Natural killer cell (primary cell): ENCODE results near the gene ZFYVE21. TPM values are rescaled to one million over a fixed set of nuclear protein-coding genes. Genes with fewer than 3 reads are reported as not detected.

ENCODE experiments used
- ATAC-seq, 3 donors: fragments of 150-1000 bp in 2 of 3; fragments of 200-7000 bp in 1 of 3; cut with Tn5 transposase; 1 replicate in 1 of 3; 2 replicates in 2 of 3; pipeline ENCODE4 v1.10.0; 2021; ENCODE audit warnings: mild to moderate bottlenecking in 2 of 3, moderate library complexity in 2 of 3
- DNase-seq, 2 donors: peaks; one replicate each; pipeline versions ENCODE4 v3.0.0 to v3.0.0-alpha.2; 2013 to 2021; ENCODE audit warnings: mixed read lengths in 1 of 2
- H3K27ac ChIP-seq: one replicate; pipeline ENCODE4 v1.5.1; 2013; ENCODE audit warnings: mild to moderate bottlenecking, low read length
- H3K27me3 ChIP-seq: one replicate; pipeline ENCODE4 v1.6.1; 2013; ENCODE audit warnings: low read length; ENCODE audit not compliant: control insufficient read depth, insufficient read depth
- H3K36me3 ChIP-seq: one replicate; pipeline ENCODE4 v1.6.1; 2013; ENCODE audit warnings: low read length; ENCODE audit not compliant: control insufficient read depth, insufficient read depth
- H3K4me1 ChIP-seq: one replicate; pipeline ENCODE4 v1.6.1; 2013; ENCODE audit warnings: low read length; ENCODE audit not compliant: control insufficient read depth, insufficient read depth
- H3K4me3 ChIP-seq: one replicate; pipeline ENCODE4 v1.5.1; 2013; ENCODE audit warnings: low read length
- H3K9me3 ChIP-seq: one replicate; pipeline ENCODE4 v1.6.1; 2013; ENCODE audit warnings: low read length; ENCODE audit not compliant: control insufficient read depth, insufficient read depth
- H3K27ac Mint-ChIP-seq, 2 donors: one replicate each; pipeline ENCODE4 v1.8.0; 2022; ENCODE audit warnings: mild to moderate bottlenecking in 2 of 2, mixed read lengths in 2 of 2, moderate library complexity in 1 of 2
- H3K27me3 Mint-ChIP-seq, 2 donors: one replicate each; pipeline ENCODE4 v1.8.0; 2022; ENCODE audit warnings: low read depth in 2 of 2, mixed read lengths in 2 of 2
- H3K36me3 Mint-ChIP-seq: one replicate; pipeline ENCODE4 v1.8.0; 2022; ENCODE audit warnings: mixed read lengths
- H3K4me1 Mint-ChIP-seq, 2 donors: one replicate each; pipeline ENCODE4 v1.8.0; 2022; ENCODE audit warnings: mixed read lengths in 2 of 2
- H3K4me3 Mint-ChIP-seq: one replicate; pipeline ENCODE4 v1.8.0; 2022; ENCODE audit warnings: mild to moderate bottlenecking, moderate library complexity, mixed read lengths
- H3K9me3 Mint-ChIP-seq, 2 donors: one replicate each; pipeline ENCODE4 v1.8.0; 2022; ENCODE audit warnings: mixed read lengths in 2 of 2
- WGBS: methylation state at CpG from one replicate; pipeline ENCODE4 v1.1.7; 2013; ENCODE audit warnings: missing lambda C conversion rate; ENCODE audit not compliant: insufficient coverage; 5-methylcytosine and 5-hydroxymethylcytosine counted together
- intact Hi-C: fragments of 100-400 bp; cut with micrococcal nuclease; formaldehyde crosslinking; loops from one replicate; pipeline ENCODE4 v1.14.2; 2022
- total RNA-seq, 4 donors: library from RNA; stranded (reverse); fragments of 120-200 nt in 1 of 4; gene quantifications; one replicate each; pipeline versions ENCODE4 v1.2.3 to v1.2.4, GENCODE V29; 2013 to 2022
- TF ChIP-seq, protein P1 (sequence below): fragments of 200-600 bp; IDR thresholded peaks from one replicate; pipeline ENCODE4 v1.8.0; 2022; ENCODE audit warnings: antibody characterized with exemption

ZFYVE21 gene
- total RNA-seq, 3 donors from 2014 or later (not counting 1 experiment from before 2014, with no cell fraction given) = 5.9 to 10.7 (median 8.5) TPM

DNA sequence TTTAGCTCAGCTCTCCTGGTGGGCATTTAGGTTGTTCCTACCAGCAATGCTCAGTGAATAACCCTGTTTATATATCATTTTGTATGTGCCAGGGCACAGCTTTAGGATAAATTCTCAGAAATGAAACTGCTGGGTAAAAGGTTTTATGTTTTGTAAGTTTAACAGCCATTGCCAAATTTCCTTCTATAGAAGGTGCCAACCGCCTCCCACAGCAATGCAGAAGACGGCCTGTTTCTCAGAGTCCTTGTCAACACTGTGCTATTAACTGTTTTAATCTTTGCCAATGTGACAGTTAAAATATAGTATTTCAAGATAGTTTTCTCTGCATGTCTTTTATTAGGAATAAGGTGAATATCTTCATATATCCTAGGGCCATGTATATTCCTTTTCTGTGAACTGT is 66.8 kb downstream of the ZFYVE21 start:
- H3K27me3 Mint-ChIP-seq = no peaks in the 10 kb centered on the region
- Histone ChIP-seq H3K27ac (no peak overlapping the region), H3K9me3 (no peaks in the 10 kb centered on the region), H3K36me3 (peaks cover 6% of the 10 kb centered on the region), H3K4me3 (no peak overlapping the region), H3K27me3 (no peaks in the 10 kb centered on the region), H3K4me1 (no peaks in the 10 kb centered on the region)
- no peaks in the 10 kb centered on the region for H3K4me1 Mint-ChIP-seq
- TF ChIP-seq, protein P1, sequence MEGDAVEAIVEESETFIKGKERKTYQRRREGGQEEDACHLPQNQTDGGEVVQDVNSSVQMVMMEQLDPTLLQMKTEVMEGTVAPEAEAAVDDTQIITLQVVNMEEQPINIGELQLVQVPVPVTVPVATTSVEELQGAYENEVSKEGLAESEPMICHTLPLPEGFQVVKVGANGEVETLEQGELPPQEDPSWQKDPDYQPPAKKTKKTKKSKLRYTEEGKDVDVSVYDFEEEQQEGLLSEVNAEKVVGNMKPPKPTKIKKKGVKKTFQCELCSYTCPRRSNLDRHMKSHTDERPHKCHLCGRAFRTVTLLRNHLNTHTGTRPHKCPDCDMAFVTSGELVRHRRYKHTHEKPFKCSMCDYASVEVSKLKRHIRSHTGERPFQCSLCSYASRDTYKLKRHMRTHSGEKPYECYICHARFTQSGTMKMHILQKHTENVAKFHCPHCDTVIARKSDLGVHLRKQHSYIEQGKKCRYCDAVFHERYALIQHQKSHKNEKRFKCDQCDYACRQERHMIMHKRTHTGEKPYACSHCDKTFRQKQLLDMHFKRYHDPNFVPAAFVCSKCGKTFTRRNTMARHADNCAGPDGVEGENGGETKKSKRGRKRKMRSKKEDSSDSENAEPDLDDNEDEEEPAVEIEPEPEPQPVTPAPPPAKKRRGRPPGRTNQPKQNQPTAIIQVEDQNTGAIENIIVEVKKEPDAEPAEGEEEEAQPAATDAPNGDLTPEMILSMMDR = no peak
- intact Hi-C loops = no loop called here
- H3K27ac Mint-ChIP-seq = no peak overlapping the region
- no peaks in the 10 kb centered on the region for H3K36me3 Mint-ChIP-seq
- WGBS = 51% methylated on average over 2 of the region's 2 CpGs
- no peak overlapping the region for H3K4me3 Mint-ChIP-seq
- H3K9me3 Mint-ChIP-seq = no peaks in the 10 kb centered on the region
- DNase-seq = no peak
- no peak for ATAC-seq

Other genes with a start within 250 kb of the ZFYVE21 start
- 10 to 100 TPM in 1 of 3 donors, 1 to 10 TPM in 2; 4.0 to 37.4 (median 9.0) TPM for gene CKB, start 193.0 kb upstream of the ZFYVE21 start, total RNA-seq
- gene TRMT61A, start 186.6 kb upstream of the ZFYVE21 start, total RNA-seq = 1 to 10 TPM; 8.1 to 9.4 (median 9.1) TPM
- gene BAG5, start 153.2 kb upstream of the ZFYVE21 start, total RNA-seq = 10 to 100 TPM; 36.1 to 48.0 (median 47.0) TPM
- 10 to 100 TPM; 22.2 to 32.0 (median 24.9) TPM for gene COA8, start 152.8 kb upstream of the ZFYVE21 start, total RNA-seq
- gene KLC1, start 86.6 kb upstream of the ZFYVE21 start, total RNA-seq = 100 to 1,000 TPM; 144 to 200 (median 178) TPM
- 10 to 100 TPM; 11.6 to 12.8 (median 12.7) TPM for gene XRCC3, start 359 bp upstream of the ZFYVE21 start, total RNA-seq
- 10 to 100 TPM; 26.5 to 35.5 (median 31.7) TPM for gene PPP1R13B, start 131.8 kb downstream of the ZFYVE21 start, total RNA-seq
- gene TDRD9, start 212.6 kb downstream of the ZFYVE21 start, total RNA-seq = 1 to 10 TPM in 2 of 3 donors, under 1 TPM in 1; 0.75 to 2.2 (median 1.4) TPM
- gene RD3L, start 226.7 kb downstream of the ZFYVE21 start, total RNA-seq = not detected